ENCODE measurements around the gene C19orf25.
"Not testable (repeated sequence)": the region's sequence is repeated elsewhere in the genome, so short reads cannot be mapped to it uniquely, and the experiment has no call there.

Gene C19orf25

GRCh38 chr19:1524287-1524971 is 45.4 kb upstream of the C19orf25 start:
- TF ChIP-seq, protein P1, sequence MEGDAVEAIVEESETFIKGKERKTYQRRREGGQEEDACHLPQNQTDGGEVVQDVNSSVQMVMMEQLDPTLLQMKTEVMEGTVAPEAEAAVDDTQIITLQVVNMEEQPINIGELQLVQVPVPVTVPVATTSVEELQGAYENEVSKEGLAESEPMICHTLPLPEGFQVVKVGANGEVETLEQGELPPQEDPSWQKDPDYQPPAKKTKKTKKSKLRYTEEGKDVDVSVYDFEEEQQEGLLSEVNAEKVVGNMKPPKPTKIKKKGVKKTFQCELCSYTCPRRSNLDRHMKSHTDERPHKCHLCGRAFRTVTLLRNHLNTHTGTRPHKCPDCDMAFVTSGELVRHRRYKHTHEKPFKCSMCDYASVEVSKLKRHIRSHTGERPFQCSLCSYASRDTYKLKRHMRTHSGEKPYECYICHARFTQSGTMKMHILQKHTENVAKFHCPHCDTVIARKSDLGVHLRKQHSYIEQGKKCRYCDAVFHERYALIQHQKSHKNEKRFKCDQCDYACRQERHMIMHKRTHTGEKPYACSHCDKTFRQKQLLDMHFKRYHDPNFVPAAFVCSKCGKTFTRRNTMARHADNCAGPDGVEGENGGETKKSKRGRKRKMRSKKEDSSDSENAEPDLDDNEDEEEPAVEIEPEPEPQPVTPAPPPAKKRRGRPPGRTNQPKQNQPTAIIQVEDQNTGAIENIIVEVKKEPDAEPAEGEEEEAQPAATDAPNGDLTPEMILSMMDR (conservative IDR thresholded peaks at IDR 0.05; ENCODE audit: low read depth, low read length), result no peak
- no peak for DNase-seq (ENCODE audit: low read depth)
- H3K4me3 ChIP-seq (ENCODE audit: low read length), result no peak overlapping the region

DNA sequence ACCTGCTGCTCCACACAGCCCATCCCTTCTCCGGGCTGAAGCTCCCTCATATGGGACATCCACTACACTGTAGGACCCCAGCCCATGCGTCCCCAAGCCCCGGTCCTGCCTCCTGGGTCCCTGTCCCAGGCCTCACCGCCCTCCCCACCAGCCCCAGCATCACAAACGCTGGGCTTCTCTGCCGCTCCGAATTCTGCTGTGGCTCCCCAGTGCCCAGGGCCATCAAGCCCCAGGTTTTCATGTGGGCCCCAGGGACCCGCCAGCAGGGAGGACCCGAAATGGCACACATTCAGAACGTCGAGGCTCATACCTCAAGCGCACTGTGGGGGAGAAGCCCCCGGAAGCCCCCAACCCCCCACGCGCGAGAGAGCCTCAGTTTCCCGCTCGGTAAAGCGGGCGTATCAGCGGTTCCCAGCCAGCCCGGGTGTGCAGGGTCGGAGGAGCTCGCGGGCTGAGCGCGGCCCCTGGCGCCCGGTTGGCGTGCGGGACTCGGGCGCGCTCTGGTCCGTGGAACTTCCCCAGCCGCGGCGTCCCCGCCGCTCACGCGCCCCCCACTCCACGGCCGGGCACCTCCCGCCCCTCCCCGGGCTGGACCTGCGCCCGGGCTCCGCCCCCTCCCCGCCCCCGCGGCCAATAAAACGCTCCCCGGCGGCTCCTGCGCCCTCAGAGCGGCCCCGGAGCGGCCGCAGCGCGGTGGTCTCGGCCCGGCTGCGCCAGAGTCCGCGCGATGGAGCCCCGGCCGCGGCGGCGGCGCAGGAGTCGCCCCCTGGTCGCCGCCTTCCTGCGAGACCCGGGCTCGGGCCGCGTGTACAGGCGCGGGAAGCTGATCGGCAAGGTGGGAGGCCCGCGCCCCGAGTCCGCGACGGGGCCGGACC is 44.6 kb upstream of the C19orf25 start, which contains the start of gene PLK5:
Gene PLK5, plus strand, starts transcription at position 666 of the 875 bp plus-strand sequence. CDS start 2,920 bp downstream, outside the sequence.
- no peak for DNase-seq (ENCODE audit: low read depth)
- H3K4me3 ChIP-seq (ENCODE audit: low read length), result no peak within 1 kb of the TSS
- TF ChIP-seq, protein P1 (conservative IDR thresholded peaks at IDR 0.05; ENCODE audit: low read depth, low read length), result no peak

DNA sequence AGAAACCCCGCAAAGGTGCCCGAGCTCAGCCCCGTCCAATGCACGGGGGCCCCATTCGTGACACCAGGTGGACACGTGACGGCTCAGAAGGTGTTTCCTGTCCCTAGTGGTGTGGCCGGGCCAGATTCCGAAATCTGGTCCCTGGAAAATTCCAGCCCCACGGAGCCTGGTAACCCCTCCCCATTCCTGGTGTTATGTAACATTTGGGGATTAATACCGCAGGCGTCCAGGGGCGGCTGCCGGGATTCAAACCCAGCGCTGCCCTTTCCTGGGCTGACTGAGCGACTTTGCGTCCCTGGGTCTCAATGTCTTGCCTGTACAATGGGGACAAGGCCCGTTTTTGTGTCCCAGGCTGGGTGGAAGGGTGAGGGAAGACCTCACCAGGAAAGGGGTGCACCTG is 43.8 kb upstream of the C19orf25 start:
- H3K4me3 ChIP-seq (ENCODE audit: low read length), result no peak overlapping the region
- DNase-seq (ENCODE audit: low read depth), result no peak
- TF ChIP-seq, protein P1 (conservative IDR thresholded peaks at IDR 0.05; ENCODE audit: low read depth, low read length), result no peak

- no peak for DNase-seq (ENCODE audit: low read depth)
- no peak overlapping the region for H3K4me3 ChIP-seq (ENCODE audit: low read length)
- TF ChIP-seq, protein P1 (conservative IDR thresholded peaks at IDR 0.05; ENCODE audit: low read depth, low read length), result no peak
Measured at GRCh38 chr19:1522061-1522460, 43.0 kb upstream of the C19orf25 start.

DNA sequence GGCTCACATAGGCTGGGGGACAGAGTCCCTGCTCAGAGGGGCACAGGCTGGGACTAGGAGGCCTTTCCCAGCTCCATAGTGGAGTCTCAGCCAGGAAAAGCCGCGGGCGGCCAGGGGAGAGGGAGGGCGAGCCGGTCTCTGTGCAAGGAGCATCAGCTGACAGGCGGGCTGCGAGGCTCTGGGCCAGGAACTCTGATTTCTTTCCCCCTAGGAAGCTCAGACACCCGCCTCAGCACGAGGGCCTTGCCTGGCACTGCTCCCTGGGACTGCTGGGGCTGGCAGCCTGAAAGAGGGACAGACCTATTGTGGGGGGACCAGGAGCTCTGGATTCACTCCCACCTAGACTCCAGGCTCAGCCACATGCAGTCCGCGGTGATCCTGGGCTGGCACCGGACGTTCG is 42.6 kb upstream of the C19orf25 start:
- TF ChIP-seq, protein P1 (conservative IDR thresholded peaks at IDR 0.05; ENCODE audit: low read depth, low read length), result no peak
- H3K4me3 ChIP-seq (ENCODE audit: low read length), result no peak overlapping the region
- peak; percentile 40 for DNase-seq (ENCODE audit: low read depth)

GRCh38 chr19:1520203-1520780 is 41.3 kb upstream of the C19orf25 start:
- TF ChIP-seq, protein P1 (conservative IDR thresholded peaks at IDR 0.05; ENCODE audit: low read depth, low read length), result no peak
- no peak overlapping the region for H3K4me3 ChIP-seq (ENCODE audit: low read length)
- no peak for DNase-seq (ENCODE audit: low read depth)

DNA sequence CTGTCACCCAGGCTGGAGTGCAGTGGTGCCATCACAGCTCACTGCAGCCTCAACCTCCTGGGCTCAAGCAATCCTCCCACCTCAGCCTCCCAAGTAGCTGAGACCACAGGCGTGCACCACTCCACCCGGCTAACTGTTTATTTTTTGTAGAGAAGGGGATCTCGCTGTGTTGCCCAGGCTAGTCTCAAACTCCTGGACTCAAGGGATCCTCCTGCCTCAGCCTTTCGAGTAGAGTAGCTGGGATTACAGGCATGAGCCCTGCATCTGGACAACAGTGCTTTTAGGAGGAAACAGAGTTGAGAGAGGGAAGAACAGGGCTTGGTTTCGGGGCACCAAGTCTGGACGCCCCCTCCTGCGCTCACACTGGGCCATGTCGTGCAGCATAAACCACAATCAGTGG is 40.8 kb upstream of the C19orf25 start:
- not testable (repeated sequence) for DNase-seq (ENCODE audit: low read depth); H3K4me3 ChIP-seq (ENCODE audit: low read length)
